Posterior vena cava (tissue), 2 donors: ENCODE measurements around the gene PKD1L1. TPM values are rescaled to one million over a fixed set of nuclear protein-coding genes. Genes with fewer than 3 reads are reported as not detected.

Experiments used
- DNase-seq: peaks from one replicate; pipeline ENCODE4 v3.0.0-alpha.2; 2020; ENCODE audit warnings: low spot score
- intact Hi-C, 2 donors: fragments of 100-400 bp; cut with DNase I; formaldehyde crosslinking; loops; one replicate each; pipeline versions ENCODE4 v1.14.1 to v1.14.2; 2022 to 2023
- total RNA-seq, 2 donors: library from RNA; stranded (reverse); fragmentation: NEBNext Ultra II Directional; extraction: Animal tissue kit (Norgen Biotek cat#: 25700); gene quantifications; one replicate each; pipeline ENCODE4 v1.2.1, GENCODE V29; 2021
- donor health status: DM: yes; HTN: yes; CAD: no.
- donor health status: DM: yes; HTN: yes; CAD: no.

PKD1L1 gene
- total RNA-seq, 2 donors from 2014 or later = 0.88 to 0.90 TPM

GRCh38 chr7:47915616-47915976, 32.7 kb downstream of the PKD1L1 start:
- intact Hi-C loops = no loop called here
- DNase-seq = no peak

DNA sequence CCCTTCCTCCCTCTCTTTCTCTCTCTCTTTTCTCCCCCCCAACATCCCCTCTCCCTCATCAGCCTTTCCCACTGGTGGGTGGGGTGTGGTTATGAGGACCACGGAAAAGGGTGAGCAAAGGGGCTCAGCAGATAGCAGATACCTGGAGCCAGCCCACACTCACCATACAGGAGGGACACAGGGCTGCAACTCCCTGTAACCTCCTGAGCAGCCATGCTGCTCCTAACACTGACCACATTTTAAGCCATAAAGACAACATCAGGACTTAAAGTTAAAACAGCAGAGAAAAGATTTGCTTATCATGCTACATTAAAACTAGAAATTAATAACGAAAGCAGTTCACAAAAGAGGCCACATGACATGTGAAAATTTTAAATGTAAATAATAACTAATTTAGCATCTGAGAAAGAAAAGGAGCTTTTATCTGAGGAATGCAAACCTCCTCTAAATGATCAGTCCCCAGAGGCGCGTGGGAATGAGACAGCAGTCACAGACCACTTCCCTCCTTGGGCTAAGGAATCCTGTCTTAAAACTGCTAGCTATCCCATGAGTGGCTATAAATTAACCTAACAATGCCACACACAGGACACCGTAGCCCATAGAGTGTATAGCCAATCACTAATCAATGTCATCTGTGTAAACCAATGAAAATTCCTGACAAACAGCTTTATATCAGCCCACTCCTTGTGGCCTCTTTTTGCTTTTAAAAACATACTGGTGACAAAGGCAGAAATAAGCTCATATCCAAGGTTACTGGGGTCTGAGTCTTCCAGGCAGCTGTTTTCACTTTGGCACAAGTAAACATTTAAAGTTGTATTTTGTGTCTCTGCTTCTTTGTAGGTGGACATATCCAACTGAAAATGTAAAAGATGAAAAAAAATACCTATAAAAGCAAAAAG, 33.3 kb downstream of the PKD1L1 start:
- intact Hi-C loops = no loop called here
- DNase-seq = no peak

GRCh38 chr7:47912332-47912731, 35.9 kb downstream of the PKD1L1 start:
- intact Hi-C loops = no loop called here
- DNase-seq = no peak

DNA sequence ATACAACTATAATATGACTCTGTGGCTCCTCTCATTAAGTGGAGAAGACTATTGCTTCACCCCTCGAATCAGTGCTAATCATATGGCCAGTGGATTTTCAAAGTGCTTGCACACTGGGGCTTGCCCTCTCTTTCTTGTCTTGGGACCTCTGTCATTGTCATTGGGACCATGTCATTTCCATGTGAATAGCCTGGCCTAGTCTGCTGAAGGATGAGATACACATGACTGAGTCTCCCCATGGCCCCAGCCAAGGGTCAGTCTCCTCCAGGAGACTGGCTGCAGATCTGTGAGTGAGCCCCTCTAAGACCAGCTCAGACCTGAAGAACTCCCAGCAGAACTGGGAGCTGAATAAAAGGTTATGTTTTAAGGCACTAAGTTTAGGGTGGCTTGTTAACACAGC, 39.5 kb downstream of the PKD1L1 start:
- intact Hi-C loops = no loop called here
- DNase-seq = no peak

- intact Hi-C loops = no loop called here
- no peak for DNase-seq
Measured at GRCh38 chr7:47907981-47908616, 40.2 kb downstream of the PKD1L1 start.

DNA sequence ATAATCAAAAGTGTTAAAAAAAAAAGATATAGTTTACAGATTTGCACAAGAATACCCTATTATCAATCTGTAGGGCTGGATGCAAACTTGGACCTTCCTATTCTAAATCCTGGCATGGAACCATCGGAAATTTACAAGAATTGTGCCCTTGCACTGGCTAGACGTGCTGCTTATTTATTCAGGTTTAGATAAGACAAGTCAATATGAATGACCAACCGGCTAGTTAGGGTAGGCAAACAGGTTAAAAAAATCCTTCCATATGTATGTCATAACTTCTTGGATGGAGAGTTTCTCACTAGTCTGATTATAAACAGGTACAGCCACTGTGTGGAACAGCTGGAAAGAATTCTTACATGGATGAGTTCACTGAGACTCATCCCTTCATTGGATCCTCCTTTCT, 41.4 kb downstream of the PKD1L1 start:
- DNase-seq = no peak
- intact Hi-C loops = no loop called here

- intact Hi-C loops = no loop called here
- no peak for DNase-seq
Measured at GRCh38 chr7:47905076-47905920, 43.0 kb downstream of the PKD1L1 start.

GRCh38 chr7:47902013-47902412, 46.3 kb downstream of the PKD1L1 start:
- intact Hi-C loops = no loop called here
- DNase-seq = no peak

DNA sequence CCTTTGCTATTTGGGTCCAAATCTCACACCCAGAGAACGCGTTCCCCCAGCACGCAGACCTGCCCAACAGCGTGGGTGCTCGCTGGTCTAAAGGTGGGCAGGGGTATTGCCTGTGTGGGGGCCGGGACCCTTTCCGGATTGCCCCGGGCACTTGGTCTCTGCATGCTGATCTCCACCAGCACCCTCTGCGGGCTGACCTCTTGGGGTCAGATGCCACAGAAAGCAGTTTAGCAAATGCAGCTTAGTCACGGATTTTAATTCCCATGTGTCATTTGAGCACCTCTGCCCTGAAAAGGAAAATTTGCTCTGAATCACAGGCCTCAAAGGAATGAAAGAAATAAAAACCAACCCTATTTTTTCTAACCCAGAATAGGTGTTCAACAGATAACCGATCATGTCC, 46.7 kb downstream of the PKD1L1 start:
- DNase-seq = no peak
- intact Hi-C loops = no loop called here

GRCh38 chr7:47897831-47898230, 50.4 kb downstream of the PKD1L1 start:
- intact Hi-C loops = no loop called here
- no peak for DNase-seq

DNA sequence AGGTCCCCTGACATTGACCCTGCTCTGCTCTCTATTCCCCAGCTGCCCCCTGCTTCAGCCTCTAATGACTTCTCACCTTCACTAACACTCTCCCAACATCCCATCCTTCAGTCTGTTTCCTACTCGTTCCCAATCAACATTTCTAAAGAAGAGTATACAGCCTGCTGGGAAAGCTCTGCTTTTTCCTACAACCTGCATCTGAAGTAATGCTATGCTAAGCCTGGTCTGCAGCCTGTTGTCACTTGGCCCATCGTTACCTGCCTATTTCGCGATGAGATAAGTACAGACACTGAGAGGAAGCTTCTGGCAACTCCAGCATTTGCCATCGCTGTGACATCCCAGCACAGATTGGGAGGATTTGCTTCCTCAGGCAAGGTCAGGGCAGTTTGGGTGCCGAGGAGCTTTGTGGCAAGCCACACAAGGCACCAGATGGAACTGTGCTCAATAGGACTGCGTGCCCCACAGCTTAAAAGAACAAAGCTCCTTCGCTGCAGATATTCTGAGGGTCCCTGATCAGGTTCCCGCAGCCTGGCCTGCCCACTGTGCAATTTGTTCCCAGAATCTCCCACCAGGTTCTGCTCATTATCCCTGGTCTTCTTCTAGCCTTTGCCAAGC, 51.4 kb downstream of the PKD1L1 start:
- intact Hi-C loops = no loop called here
- no peak for DNase-seq

GRCh38 chr7:47895026-47895425, 53.2 kb downstream of the PKD1L1 start:
- DNase-seq = no peak

DNA sequence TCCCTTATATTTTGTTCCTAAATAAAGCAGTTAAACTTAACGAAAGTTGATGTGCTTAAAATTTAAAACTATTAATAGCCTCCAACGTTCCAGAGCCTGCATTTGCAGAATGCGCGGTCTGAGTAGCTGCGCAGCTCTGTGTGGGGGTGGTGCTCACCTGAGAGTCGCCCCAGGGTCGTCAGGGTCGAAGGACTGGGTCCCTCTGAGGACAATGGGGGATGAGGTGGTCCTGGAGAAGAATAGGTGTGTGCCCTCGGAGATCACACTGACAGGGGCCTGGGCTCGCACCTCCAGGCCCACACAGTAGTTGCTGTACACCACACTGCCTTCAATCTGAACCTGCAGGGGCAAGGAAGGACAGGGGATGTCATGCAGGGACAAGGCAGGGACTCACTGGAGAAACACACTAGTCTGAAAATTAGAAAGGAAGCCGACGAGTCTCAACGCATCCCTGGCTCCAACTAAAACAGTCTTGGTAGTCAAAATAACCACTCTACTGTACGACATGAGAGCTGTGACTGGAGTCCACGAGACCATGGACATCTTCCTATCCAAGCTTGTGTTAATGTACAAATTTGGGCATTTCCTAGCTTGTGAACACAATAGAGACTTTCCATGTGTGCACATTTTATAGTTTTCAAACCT, 54.4 kb downstream of the PKD1L1 start:
- intact Hi-C loops = no loop called here
- no peak for DNase-seq

More at GRCh38 chr7:47895026-47895425, 53.2 kb downstream of the PKD1L1 start:
- intact Hi-C loops = no loop called here

GRCh38 chr7:47893238-47893637, 55.0 kb downstream of the PKD1L1 start:
- DNase-seq = no peak
- intact Hi-C loops = no loop called here

- DNase-seq = no peak
- intact Hi-C loops = no loop called here
Measured at GRCh38 chr7:47890606-47891005, 57.7 kb downstream of the PKD1L1 start.

DNA sequence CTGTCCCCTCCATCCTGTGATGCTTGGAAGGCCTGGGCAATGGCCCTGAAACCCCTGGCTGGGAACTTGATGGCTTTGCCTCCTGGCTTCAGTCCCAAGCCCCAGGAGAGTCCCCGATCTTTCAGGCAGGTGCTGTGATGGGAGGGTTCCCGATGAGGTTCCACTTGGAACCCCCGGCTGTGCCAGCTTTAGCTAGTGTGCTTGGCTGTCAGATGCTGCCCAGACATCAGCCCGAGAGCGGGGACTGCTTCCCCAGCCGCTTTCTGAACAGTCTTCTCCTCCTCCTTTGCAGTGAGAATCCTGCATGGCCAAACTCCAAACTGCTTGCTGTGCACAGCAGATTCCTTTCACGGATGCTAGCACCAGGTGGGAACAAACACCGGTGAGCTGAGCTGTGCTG, 58.1 kb downstream of the PKD1L1 start:
- intact Hi-C loops = no loop called here
- no peak for DNase-seq

- no peak for DNase-seq
- intact Hi-C loops = no loop called here
Measured at GRCh38 chr7:47889723-47890122, 58.5 kb downstream of the PKD1L1 start.

DNA sequence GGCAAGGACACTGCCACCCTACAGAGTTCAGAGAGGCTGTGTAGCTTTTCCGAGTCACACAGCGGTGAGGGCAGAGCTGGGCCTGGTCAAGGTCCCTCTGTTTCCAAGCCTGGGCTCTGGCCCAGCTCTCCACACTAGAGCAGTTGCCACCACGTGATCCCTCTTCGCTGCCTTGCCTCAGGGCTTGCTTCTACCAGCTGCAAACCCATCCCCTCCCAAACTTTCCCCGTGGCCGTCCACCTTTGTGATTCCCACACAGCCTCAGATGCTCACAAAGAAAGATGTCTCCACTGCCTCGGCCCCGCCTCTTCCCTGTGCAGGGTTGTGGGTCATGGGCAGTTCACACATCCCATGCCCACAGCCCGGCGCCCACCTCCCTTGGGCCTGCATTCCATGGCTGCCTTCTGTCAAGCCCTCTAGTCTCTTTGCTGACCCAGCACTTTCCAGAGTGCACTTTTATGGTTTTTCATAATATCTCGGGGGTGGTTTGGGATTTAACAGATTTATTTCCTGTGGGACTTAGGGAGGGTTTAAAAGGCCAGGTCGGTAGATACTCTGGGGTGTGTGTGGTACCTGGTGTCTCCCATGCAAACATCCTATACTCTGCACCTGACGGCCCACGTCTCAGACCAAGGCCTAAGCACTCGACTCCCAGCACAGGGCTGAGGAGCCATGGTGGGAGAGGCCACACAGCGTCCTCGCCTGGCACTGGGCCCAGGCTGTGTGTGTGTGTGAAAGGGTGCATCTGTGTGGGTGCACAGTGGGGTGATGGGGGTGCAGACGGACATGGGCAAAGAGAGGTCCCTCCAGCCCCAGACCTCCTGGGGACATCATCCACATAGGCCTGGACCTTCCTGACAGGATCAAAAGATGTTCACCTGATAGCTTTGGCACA, 59.6 kb downstream of the PKD1L1 start:
- DNase-seq = no peak

More for the DNA sequence above, 59.6 kb downstream of the PKD1L1 start:
- intact Hi-C loops = no loop called here
